Kidney (tissue), 14 donors: Measurements from ENCODE around the gene TP53AIP1. TPM values are rescaled to one million over a fixed set of nuclear protein-coding genes. Genes with fewer than 3 reads are reported as not detected.
A peak's percentile ranks its signal among the peaks of the same experiment; 100 is the strongest.

Experiments used
- DNase-seq, 5 donors: peaks; one replicate each; pipeline ENCODE4 v3.0.0-alpha.2; 2013 to 2020
- FAIRE-seq: peaks from 2 replicates; lab custom pipeline; 2012; peaks lifted over from hg19 to GRCh38; lab: Jason Lieb, UNC
- H3K27ac ChIP-seq, 2 donors: one replicate each; pipeline ENCODE4 v1.7.0; 2013; ENCODE audit warnings: low read depth in 2 of 2, low read length in 2 of 2, inconsistent platforms in 1 of 2
- H3K27me3 ChIP-seq: one replicate; pipeline ENCODE4 v1.7.1; 2013; ENCODE audit warnings: low read length, inconsistent platforms; ENCODE audit not compliant: control insufficient read depth, insufficient read depth
- H3K36me3 ChIP-seq, 3 donors: one replicate each; pipeline versions ENCODE4 v1.7.0 to v1.7.1; 2013; ENCODE audit warnings: low read length in 3 of 3, control low read depth in 1 of 3, inconsistent platforms in 1 of 3; ENCODE audit not compliant: insufficient read depth in 3 of 3, control insufficient read depth in 2 of 3
- H3K4me1 ChIP-seq, 3 donors: one replicate each; pipeline versions ENCODE4 v1.7.0 to v1.7.1; 2013; ENCODE audit warnings: low read length in 3 of 3, inconsistent platforms in 1 of 3, low read depth in 1 of 3; ENCODE audit not compliant: control insufficient read depth in 2 of 3, insufficient read depth in 2 of 3
- H3K4me3 ChIP-seq, 3 donors: one replicate each; pipeline versions ENCODE4 v1.7.0 to v1.8.1; 2013; ENCODE audit warnings: low read length in 3 of 3, control low read depth in 1 of 3, inconsistent platforms in 1 of 3
- H3K9ac ChIP-seq, 3 donors: one replicate each; pipeline versions ENCODE4 v1.7.0 to v1.7.1; 2013; ENCODE audit warnings: low read length in 3 of 3, control low read depth in 1 of 3, inconsistent platforms in 1 of 3
- H3K9me3 ChIP-seq, 3 donors: one replicate each; pipeline versions ENCODE4 v1.7.0 to v1.7.1; 2013; ENCODE audit warnings: low read length in 3 of 3, control low read depth in 1 of 3, inconsistent platforms in 1 of 3; ENCODE audit not compliant: control insufficient read depth in 2 of 3, insufficient read depth in 1 of 3
- intact Hi-C: fragments of 100-400 bp; cut with DNase I; formaldehyde crosslinking; loops from one replicate; pipeline ENCODE4 v1.11.1; 2022
- polyA plus RNA-seq: library from polyadenylated mRNA; stranded (reverse); fragments of 350-450 nt; fragmentation: Illumina TruSeq; extraction: RNeasy Lipid Tissue Mini Kit (QIAGEN cat#74804); gene quantifications from one replicate; pipeline ENCODE4 v1.2.3, GENCODE V29; 2014; ENCODE audit warnings: low read depth, low replicate concordance; ENCODE audit not compliant: insufficient read depth
- total RNA-seq: library from RNA; stranded (reverse); fragmentation: NEBNext Ultra II Directional; extraction: Animal tissue kit (Norgen Biotek cat#: 25700); gene quantifications from one replicate; pipeline ENCODE4 v1.2.1, GENCODE V29; 2021
- TF ChIP-seq, protein P1 (sequence below): IDR thresholded peaks from 3 replicates; pipeline ENCODE4 v1.5.1; 2012; ENCODE audit warnings: mild to moderate bottlenecking, moderate library complexity, borderline replicate concordance; ENCODE audit not compliant: insufficient read depth; ENCODE audit errors: extremely low read depth
- donor health status: control.
- donor health status: control.
- donor health status: control.
- donor health status: control.
- donor health status: control.
- donor health status: DM: yes; HTN: yes; CAD: no.
- donor health status: Normal renal cell carcinoma (clear cell type).

TP53AIP1 gene
- total and polyA plus RNA-seq, 2 donors from 2014 or later, result 0.82 to 5.3 TPM

DNA sequence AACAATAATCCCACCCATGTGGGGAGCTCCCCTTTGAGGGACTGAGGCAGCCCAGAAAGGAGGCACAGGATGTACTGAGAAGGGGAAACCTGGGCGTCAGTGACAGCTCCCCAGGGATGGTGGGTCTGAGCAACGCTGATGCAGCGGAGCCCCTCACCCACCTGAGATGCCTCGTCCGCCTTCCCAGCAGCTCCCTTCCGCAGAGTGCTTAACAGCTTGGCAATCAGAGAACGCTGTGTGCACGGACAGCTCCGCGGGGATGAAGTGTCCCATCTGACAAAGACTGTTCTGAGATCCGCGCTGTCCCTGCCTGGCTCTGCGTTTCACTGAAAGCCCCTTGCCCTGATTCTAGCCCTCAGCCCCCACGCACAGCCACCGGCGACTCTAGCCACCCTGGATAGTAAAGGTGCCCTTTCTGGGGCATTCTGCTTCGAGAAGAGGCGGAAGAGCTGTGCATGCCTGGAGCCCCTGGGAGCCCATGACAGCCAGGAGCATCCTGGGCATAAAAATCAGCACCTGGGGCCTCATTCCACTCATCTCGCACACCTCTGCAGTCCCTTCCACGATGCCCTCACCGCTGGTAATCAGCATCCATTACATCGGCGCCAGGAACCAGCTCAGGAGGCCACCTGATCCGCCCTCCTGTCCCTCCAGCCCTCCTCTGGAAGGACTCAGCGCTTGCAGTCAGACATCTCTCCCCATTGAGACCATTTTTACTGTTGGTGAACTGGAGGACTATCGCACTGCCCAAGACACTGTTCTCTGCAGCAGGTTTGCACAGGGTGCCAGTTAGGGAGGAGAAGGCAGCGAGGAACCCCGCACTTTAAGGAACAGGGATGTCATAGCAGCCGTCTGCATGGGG, 40.8 kb downstream of the TP53AIP1 start:
- Histone ChIP-seq H3K4me3 (no peak overlapping the region), H3K27me3 (no peaks in the 10 kb centered on the region), H3K9ac (no peak overlapping the region), H3K27ac (no peak overlapping the region), H3K4me1 (peaks cover 0 to 6% (median 0%) of the 10 kb centered on the region in 3 donors), H3K9me3 (no peaks in the 10 kb centered on the region), H3K36me3 (no peaks in the 10 kb centered on the region)
- TF ChIP-seq, protein P1, sequence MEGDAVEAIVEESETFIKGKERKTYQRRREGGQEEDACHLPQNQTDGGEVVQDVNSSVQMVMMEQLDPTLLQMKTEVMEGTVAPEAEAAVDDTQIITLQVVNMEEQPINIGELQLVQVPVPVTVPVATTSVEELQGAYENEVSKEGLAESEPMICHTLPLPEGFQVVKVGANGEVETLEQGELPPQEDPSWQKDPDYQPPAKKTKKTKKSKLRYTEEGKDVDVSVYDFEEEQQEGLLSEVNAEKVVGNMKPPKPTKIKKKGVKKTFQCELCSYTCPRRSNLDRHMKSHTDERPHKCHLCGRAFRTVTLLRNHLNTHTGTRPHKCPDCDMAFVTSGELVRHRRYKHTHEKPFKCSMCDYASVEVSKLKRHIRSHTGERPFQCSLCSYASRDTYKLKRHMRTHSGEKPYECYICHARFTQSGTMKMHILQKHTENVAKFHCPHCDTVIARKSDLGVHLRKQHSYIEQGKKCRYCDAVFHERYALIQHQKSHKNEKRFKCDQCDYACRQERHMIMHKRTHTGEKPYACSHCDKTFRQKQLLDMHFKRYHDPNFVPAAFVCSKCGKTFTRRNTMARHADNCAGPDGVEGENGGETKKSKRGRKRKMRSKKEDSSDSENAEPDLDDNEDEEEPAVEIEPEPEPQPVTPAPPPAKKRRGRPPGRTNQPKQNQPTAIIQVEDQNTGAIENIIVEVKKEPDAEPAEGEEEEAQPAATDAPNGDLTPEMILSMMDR, result no peak
- no peak for FAIRE-seq
- DNase-seq, result peak in 1 of 5 donors; percentile 58
- intact Hi-C loops, result no loop called here

DNA sequence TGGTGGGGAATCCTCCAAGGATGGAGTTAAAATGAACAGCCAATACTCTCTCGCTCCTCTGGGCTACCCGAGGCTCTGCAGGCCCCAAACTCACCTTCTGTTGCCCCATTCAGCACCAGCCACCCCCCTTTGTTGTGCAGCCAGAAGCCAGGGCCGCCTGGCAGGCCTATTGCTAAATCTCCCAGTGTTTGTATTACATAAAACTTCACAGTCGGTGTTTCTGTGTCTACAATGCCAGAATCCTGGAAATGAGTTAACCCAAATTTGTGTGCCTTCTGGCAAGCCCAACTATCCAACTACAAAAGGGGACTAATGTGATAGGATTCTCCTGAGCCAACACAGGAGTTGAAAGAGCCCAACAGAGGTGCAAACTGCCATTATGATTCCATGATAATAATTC, 42.2 kb downstream of the TP53AIP1 start:
- Histone ChIP-seq H3K4me3 (no peak overlapping the region), H3K9me3 (no peaks in the 10 kb centered on the region), H3K27me3 (no peaks in the 10 kb centered on the region), H3K36me3 (no peaks in the 10 kb centered on the region), H3K9ac (no peak overlapping the region), H3K27ac (no peak overlapping the region), H3K4me1 (peaks cover 0 to 4% (median 0%) of the 10 kb centered on the region in 3 donors)
- intact Hi-C loops, result no loop called here
- DNase-seq, result peak in 1 of 5 donors; percentile 48
- no peak for FAIRE-seq
- TF ChIP-seq, protein P1, result no peak

DNA sequence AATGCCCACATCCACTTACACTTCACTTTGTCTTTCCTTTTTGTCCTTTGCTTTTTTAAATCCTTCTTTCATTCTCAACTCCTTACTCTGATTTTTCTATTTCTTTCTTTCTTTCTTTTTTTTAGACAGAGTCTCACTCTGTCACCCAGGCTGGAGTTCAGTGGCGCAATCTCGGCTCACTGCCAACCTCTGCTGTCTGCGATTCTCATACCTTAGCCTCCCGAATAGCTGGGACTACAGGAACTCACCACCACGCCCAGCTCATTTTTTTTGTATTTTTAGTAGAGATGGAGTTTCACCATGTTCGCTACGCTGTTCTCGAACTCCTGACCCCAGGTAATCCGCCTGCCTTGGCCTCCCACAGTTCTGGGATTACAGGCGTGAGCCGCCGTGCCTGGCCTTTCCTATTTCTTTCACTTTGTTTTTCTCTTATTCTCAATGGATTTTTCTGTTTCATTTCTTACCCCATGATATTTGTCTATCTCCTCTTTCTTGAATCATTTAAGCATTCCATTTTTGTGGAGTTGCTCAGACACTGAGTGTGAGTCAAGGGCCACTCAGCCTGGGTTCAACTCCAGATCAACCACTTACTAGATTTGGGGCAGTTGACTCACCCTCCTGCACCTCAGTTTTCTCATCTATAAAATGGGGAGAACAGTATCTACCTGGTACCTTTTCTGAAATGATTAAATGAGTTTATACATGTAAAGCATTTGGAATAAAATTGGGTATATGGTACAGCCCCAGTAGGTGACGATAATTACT, 43.9 kb downstream of the TP53AIP1 start:
- Histone ChIP-seq H3K4me1 (peaks cover 0 to 4% (median 0%) of the 10 kb centered on the region in 3 donors), H3K36me3 (no peaks in the 10 kb centered on the region), H3K9ac (no peak overlapping the region), H3K27me3 (no peaks in the 10 kb centered on the region), H3K4me3 (no peak overlapping the region), H3K27ac (no peak overlapping the region), H3K9me3 (no peaks in the 10 kb centered on the region)
- TF ChIP-seq, protein P1, result no peak
- intact Hi-C loops, result no loop called here
- peak in 1 of 5 donors; percentile 34 for DNase-seq
- no peak for FAIRE-seq
